Transverse colon (tissue), 4 donors: ENCODE data around the gene MACROD1. TPM values are rescaled to one million over a fixed set of nuclear protein-coding genes. Genes with fewer than 3 reads are reported as not detected.
A peak's percentile ranks its signal among the peaks of the same experiment; 100 is the strongest.

Experiments used
- DNase-seq: peaks from one replicate; pipeline ENCODE4 v3.0.0-alpha.2; 2019
- H3K27ac ChIP-seq, 4 donors: fragments of 200-600 bp; sonication (generic); 2 replicates each; pipeline ENCODE4 v1.5.1; 2016 to 2018; ENCODE audit warnings: inconsistent platforms in 4 of 4
- H3K27me3 ChIP-seq: fragments of 200-600 bp; sonication (generic); 2 replicates; pipeline ENCODE4 v1.5.1; 2017; ENCODE audit warnings: inconsistent platforms
- H3K36me3 ChIP-seq, 4 donors: fragments of 200-600 bp; sonication (generic); 2 replicates each; pipeline ENCODE4 v1.5.1; 2017 to 2019; ENCODE audit warnings: inconsistent platforms in 4 of 4
- H3K4me1 ChIP-seq, 4 donors: fragments of 200-600 bp; sonication (generic); 2 replicates each; pipeline ENCODE4 v1.5.1; 2017 to 2020; ENCODE audit warnings: inconsistent platforms in 4 of 4
- H3K4me3 ChIP-seq, 4 donors: fragments of 200-600 bp; sonication (generic); 1 replicate in 1 of 4; 2 replicates in 3 of 4; pipeline versions ENCODE4 v1.5.1 to v1.6.1; 2017 to 2019; ENCODE audit warnings: inconsistent platforms in 4 of 4
- H3K9me3 ChIP-seq, 2 donors: fragments of 200-600 bp; sonication (generic); 2 replicates each; pipeline ENCODE4 v1.5.1; 2017 to 2019; ENCODE audit warnings: inconsistent platforms in 2 of 2
- CTCF ChIP-seq, 5 experiments: fragments of 200-600 bp in 3 of 5; fragments of 450-650 bp in 2 of 5; sonication (generic) in 3 of 5; IDR thresholded peaks; 1 replicate in 2 of 5; 2 replicates in 3 of 5; pipeline ENCODE4 v1.5.1; 2016 to 2017; ENCODE audit warnings: antibody characterized with exemption in 5 of 5, inconsistent platforms in 3 of 5, mild to moderate bottlenecking in 2 of 5, moderate library complexity in 1 of 5
- EP300 ChIP-seq: sonication (generic); formaldehyde crosslinking; IDR thresholded peaks from one replicate; pipeline ENCODE4 v1.6.1; 2017; ENCODE audit warnings: antibody characterized with exemption, low read depth
- POLR2A ChIP-seq: fragments of 450-650 bp; IDR thresholded peaks from one replicate; pipeline ENCODE4 v1.6.1; 2016; ENCODE audit warnings: antibody characterized with exemption, mild to moderate bottlenecking, moderate library complexity
- POLR2AphosphoS5 ChIP-seq, 3 donors: sonication (generic); formaldehyde crosslinking; IDR thresholded peaks; one replicate each; pipeline ENCODE4 v1.6.1; 2016; ENCODE audit warnings: antibody characterized with exemption in 3 of 3
- WGBS, 2 donors: methylation state at CpG; one replicate each; pipeline ENCODE4 v1.1.5; 2018; ENCODE audit warnings: low coverage in 1 of 2; 5-methylcytosine and 5-hydroxymethylcytosine counted together
- in situ Hi-C, 4 donors: fragments of 200-750 bp; cut with MboI; loops; one replicate each; pipeline versions ENCODE4 v1.15.0 to v1.15.1; 2017; ENCODE audit warnings: low sequenced_read_pairs in 3 of 4, low pct_ligation_motif_present in 1 of 4, low pct_unique_long_range_greater_than_20kb in 1 of 4
- intact Hi-C: fragments of 100-400 bp; cut with DNase I; formaldehyde crosslinking; loops from one replicate; pipeline ENCODE4 v1.15.1; 2023; ENCODE audit warnings: low total_unique reads
- total RNA-seq, 4 donors: library from RNA; depleted of rRNA; stranded (reverse); fragments of >200 nt; gene quantifications; one replicate each; pipeline ENCODE4 v1.1.0, GENCODE V29; 2016

MACROD1 gene
- total RNA-seq, 4 donors from 2014 or later, result 42.9 to 50.7 (median 50.1) TPM

- Histone ChIP-seq H3K4me3 (no peak overlapping the region), H3K27me3 (peaks cover 19% of the 10 kb centered on the region), H3K27ac (no peak overlapping the region), H3K36me3 (no peaks in the 10 kb centered on the region), H3K4me1 (peaks cover 0 to 14% (median 10%) of the 10 kb centered on the region in 4 donors), H3K9me3 (no peaks in the 10 kb centered on the region)
- intact Hi-C loops, result no loop called here
- 87% methylated on average over 24 of the region's 24 CpGs; no CpG with 5 or more reads in 1 of the 2 donors for WGBS, 2 donors
- DNase-seq, result no peak
- TF ChIP-seq POLR2AphosphoS5 (IDR thresholded peaks at IDR 0.05) (no peak), EP300 (no peak), POLR2A (no peak), CTCF (IDR thresholded peaks at IDR 0.05) (no peak)
- in situ Hi-C loops, result no loop called here
These were observed 106.4 kb downstream of the MACROD1 start for GRCh38 chr11:64059339-64060140.

GRCh38 chr11:64058494-64058893 is 107.4 kb downstream of the MACROD1 start:
- Histone ChIP-seq H3K27me3 (peaks cover 19% of the 10 kb centered on the region), H3K27ac (peak overlapping the region in 2 of 4 donors; percentile 12 to 25), H3K4me1 (peaks cover 0 to 14% (median 10%) of the 10 kb centered on the region in 4 donors), H3K36me3 (no peaks in the 10 kb centered on the region), H3K9me3 (no peaks in the 10 kb centered on the region), H3K4me3 (no peak overlapping the region)
- TF ChIP-seq CTCF (IDR thresholded peaks at IDR 0.05) (no peak), EP300 (peak; percentile 57), POLR2AphosphoS5 (IDR thresholded peaks at IDR 0.05) (peak in 2 of 3 donors; percentile 13 to 75), POLR2A (no peak)
- peak; percentile 20 for DNase-seq
- intact Hi-C loops (no loop called here), in situ Hi-C loops (no loop called here)
- 92% methylated on average over 17 of the region's 17 CpGs; no CpG with 5 or more reads in 1 of the 2 donors for WGBS, 2 donors

- TF ChIP-seq EP300 (no peak), POLR2A (no peak), POLR2AphosphoS5 (IDR thresholded peaks at IDR 0.05) (no peak), CTCF (IDR thresholded peaks at IDR 0.05) (no peak)
- Histone ChIP-seq H3K27me3 (peaks cover 19% of the 10 kb centered on the region), H3K27ac (peak overlapping the region in 2 of 4 donors; percentile 12 to 25), H3K4me3 (no peak overlapping the region), H3K4me1 (peaks cover 0 to 14% (median 10%) of the 10 kb centered on the region in 4 donors), H3K9me3 (no peaks in the 10 kb centered on the region), H3K36me3 (no peaks in the 10 kb centered on the region)
- no peak for DNase-seq
- WGBS, 2 donors, result 87% methylated on average over 10 of the region's 10 CpGs; no CpG with 5 or more reads in 1 of the 2 donors
- intact Hi-C loops, result no loop called here
- in situ Hi-C loops, result no loop called here
These were observed 108.0 kb downstream of the MACROD1 start for GRCh38 chr11:64057890-64058289.

- H3K4me1 ChIP-seq, result peaks cover 0 to 14% (median 10%) of the 10 kb centered on the region in 4 donors
- H3K36me3 ChIP-seq, result no peaks in the 10 kb centered on the region
- in situ Hi-C loops, result no loop called here
- DNase-seq, result no peak
- no peaks in the 10 kb centered on the region for H3K9me3 ChIP-seq
- no peak overlapping the region for H3K4me3 ChIP-seq
- 75% methylated on average over 13 of the region's 13 CpGs; no CpG with 5 or more reads in 1 of the 2 donors for WGBS, 2 donors
- H3K27ac ChIP-seq, result peak overlapping the region in 3 of 4 donors; percentile 2 to 33 (median 25)
- H3K27me3 ChIP-seq, result peaks cover 15% of the 10 kb centered on the region
- intact Hi-C loops, result no loop called here
- no peak for TF ChIP-seq POLR2A
- TF ChIP-seq EP300, result no peak
- TF ChIP-seq CTCF (IDR thresholded peaks at IDR 0.05), result no peak
These were observed 109.1 kb downstream of the MACROD1 start for GRCh38 chr11:64056861-64057260.
